Stomach (tissue), 9 donors: ENCODE results near the gene ABCA1. TPM values are rescaled to one million over a fixed set of nuclear protein-coding genes. Genes with fewer than 3 reads are reported as not detected.

Experiments
- DNase-seq, 2 donors: peaks; one replicate each; pipeline versions ENCODE4 v3.0.0 to v3.0.0-alpha.2; 2013 to 2019
- H3K27ac ChIP-seq, 5 donors: fragments of 200-600 bp in 4 of 5; sonication (generic) in 4 of 5; one replicate each; pipeline ENCODE4 v1.5.1; 2013 to 2019; ENCODE audit warnings: mild to moderate bottlenecking in 1 of 5, moderate library complexity in 1 of 5
- H3K27me3 ChIP-seq, 3 donors: fragments of 200-600 bp; sonication (generic); one replicate each; pipeline ENCODE4 v1.5.1; 2017 to 2019; ENCODE audit warnings: mixed run types in 1 of 3
- H3K36me3 ChIP-seq, 4 donors: fragments of 200-600 bp; sonication (generic); 1 replicate in 3 of 4; 2 replicates in 1 of 4; pipeline ENCODE4 v1.5.1; 2016 to 2019
- H3K4me1 ChIP-seq, 4 donors: fragments of 200-600 bp; sonication (generic); one replicate each; pipeline ENCODE4 v1.5.1; 2016 to 2019
- H3K4me3 ChIP-seq, 4 donors: fragments of 200-600 bp; sonication (generic) in 3 of 4; one replicate each; pipeline ENCODE4 v1.5.1; 2016 to 2019; ENCODE audit warnings: mild to moderate bottlenecking in 1 of 4
- H3K9me3 ChIP-seq, 4 donors: fragments of 200-600 bp; sonication (generic); one replicate each; pipeline ENCODE4 v1.5.1; 2016 to 2019
- CTCF ChIP-seq, 7 experiments: fragments of 450-650 bp in 4 of 7; fragments of 200-600 bp in 3 of 7; sonication (generic) in 3 of 7; IDR thresholded peaks; one replicate each; pipeline ENCODE4 v1.5.1; 2016 to 2019; ENCODE audit warnings: antibody characterized with exemption in 7 of 7, control low read depth in 2 of 7, mild to moderate bottlenecking in 1 of 7
- EP300 ChIP-seq: sonication (generic); formaldehyde crosslinking; IDR thresholded peaks from one replicate; pipeline ENCODE4 v1.6.1; 2017; ENCODE audit warnings: antibody characterized with exemption
- POLR2A ChIP-seq, 4 donors: fragments of 450-650 bp; IDR thresholded peaks; one replicate each; pipeline ENCODE4 v1.6.1; 2016; ENCODE audit warnings: antibody characterized with exemption in 4 of 4, control low read depth in 2 of 4, mild to moderate bottlenecking in 1 of 4, moderate library complexity in 1 of 4
- POLR2AphosphoS5 ChIP-seq, 3 donors: sonication (generic); formaldehyde crosslinking; IDR thresholded peaks; one replicate each; pipeline ENCODE4 v1.6.1; 2016; ENCODE audit warnings: antibody characterized with exemption in 3 of 3
- WGBS, 5 donors: extraction: QIAGEN DNeasy Blood & Tissue Kit in 3 of 5; methylation state at CpG; one replicate each; pipeline versions ENCODE4 v1.1.5 to v1.1.7; 2013 to 2018; 5-methylcytosine and 5-hydroxymethylcytosine counted together
- intact Hi-C: fragments of 100-400 bp; cut with DNase I; formaldehyde crosslinking; loops from one replicate; pipeline ENCODE4 v1.15.1; 2023; ENCODE audit warnings: low total_unique reads
- polyA plus RNA-seq, 3 donors: library from polyadenylated mRNA; stranded (reverse); fragments of 200-250 nt; gene quantifications; one replicate each; pipeline ENCODE4 v1.2.3, GENCODE V29; 2013
- total RNA-seq, 5 donors: library from RNA; depleted of rRNA; stranded (reverse); fragments of >200 nt; gene quantifications; one replicate each; pipeline versions ENCODE4 v1.1.0 to v1.2.3, GENCODE V29; 2014 to 2016
- donor health status: healthy with polysubstance abuse.
- donor health status: Bipolar disorder and iron deficiency.
- donor health status: healthy.

Gene ABCA1
- total and polyA plus RNA-seq, 8 donors = 1.9 to 75.3 (median 18.4) TPM

GRCh38 chr9:104835161-104835560, 92.8 kb downstream of the ABCA1 start:
- H3K9me3 ChIP-seq = no peaks in the 10 kb centered on the region
- no peak overlapping the region for H3K4me3 ChIP-seq
- DNase-seq = no peak
- H3K4me1 ChIP-seq = peaks cover 0 to 25% (median 10%) of the 10 kb centered on the region in 4 donors
- H3K27ac ChIP-seq = no peak overlapping the region
- 76 to 95% (median 93%) methylated on average over 3 of the region's 3 CpGs for WGBS, 5 donors
- peaks cover 47 to 100% (median 94%) of the 10 kb centered on the region in 4 donors for H3K36me3 ChIP-seq
- TF ChIP-seq EP300 (no peak), CTCF (IDR thresholded peaks at IDR 0.05) (no peak)
- H3K27me3 ChIP-seq = no peaks in the 10 kb centered on the region
- intact Hi-C loops = no loop called here

GRCh38 chr9:104833696-104834095, 94.3 kb downstream of the ABCA1 start:
- H3K27me3 ChIP-seq = no peaks in the 10 kb centered on the region
- intact Hi-C loops = no loop called here

GRCh38 chr9:104831681-104832080, 96.3 kb downstream of the ABCA1 start:
- DNase-seq = no peak
- Histone ChIP-seq H3K27ac (no peak overlapping the region), H3K4me1 (peaks cover 0 to 17% (median 4%) of the 10 kb centered on the region in 4 donors), H3K27me3 (no peaks in the 10 kb centered on the region), H3K4me3 (no peak overlapping the region), H3K36me3 (peaks cover 64 to 100% (median 100%) of the 10 kb centered on the region in 4 donors), H3K9me3 (no peaks in the 10 kb centered on the region)
- WGBS, 5 donors = 70 to 86% (median 80%) methylated on average over 3 of the region's 3 CpGs
- intact Hi-C loops = no loop called here
- no peak for TF ChIP-seq CTCF (IDR thresholded peaks at IDR 0.05)

More at GRCh38 chr9:104833696-104834095, 94.3 kb downstream of the ABCA1 start:
- H3K27ac ChIP-seq = no peak overlapping the region
- peaks cover 49 to 100% (median 94%) of the 10 kb centered on the region in 4 donors for H3K36me3 ChIP-seq
- peaks cover 0 to 25% (median 10%) of the 10 kb centered on the region in 4 donors for H3K4me1 ChIP-seq
- WGBS, 5 donors = 80 to 91% (median 86%) methylated on average over 6 of the region's 6 CpGs
- TF ChIP-seq POLR2AphosphoS5 (IDR thresholded peaks at IDR 0.05) (no peak), POLR2A (IDR thresholded peaks at IDR 0.05) (no peak), CTCF (IDR thresholded peaks at IDR 0.05) (no peak), EP300 (no peak)
- H3K4me3 ChIP-seq = no peak overlapping the region
- no peaks in the 10 kb centered on the region for H3K9me3 ChIP-seq
- no peak for DNase-seq

- no peak overlapping the region for H3K27ac ChIP-seq
- 80 to 89% (median 84%) methylated on average over 7 of the region's 7 CpGs for WGBS, 5 donors
- H3K9me3 ChIP-seq = no peaks in the 10 kb centered on the region
- peaks cover 0 to 6% (median 0%) of the 10 kb centered on the region in 4 donors for H3K4me1 ChIP-seq
- H3K4me3 ChIP-seq = no peak overlapping the region
- no peak for TF ChIP-seq POLR2AphosphoS5 (IDR thresholded peaks at IDR 0.05)
- H3K27me3 ChIP-seq = no peaks in the 10 kb centered on the region
- DNase-seq = no peak
- H3K36me3 ChIP-seq = peaks cover 88 to 100% (median 100%) of the 10 kb centered on the region in 4 donors
- intact Hi-C loops = no loop called here
Measured at GRCh38 chr9:104826911-104827310, 101.0 kb downstream of the ABCA1 start.

GRCh38 chr9:104826079-104826775, 101.7 kb downstream of the ABCA1 start:
- TF ChIP-seq CTCF (IDR thresholded peaks at IDR 0.05) = no peak
- no peak for TF ChIP-seq EP300
- TF ChIP-seq POLR2AphosphoS5 (IDR thresholded peaks at IDR 0.05) = no peak
- TF ChIP-seq POLR2A (IDR thresholded peaks at IDR 0.05) = no peak
- peaks cover 94 to 100% (median 100%) of the 10 kb centered on the region in 4 donors for H3K36me3 ChIP-seq

More at GRCh38 chr9:104826079-104826775, 101.7 kb downstream of the ABCA1 start:
- peaks cover 0 to 6% (median 0%) of the 10 kb centered on the region in 4 donors for H3K4me1 ChIP-seq
- 80 to 93% (median 90%) methylated on average over 3 of the region's 3 CpGs for WGBS, 5 donors
- no peak overlapping the region for H3K27ac ChIP-seq
- intact Hi-C loops = no loop called here
- no peak overlapping the region for H3K4me3 ChIP-seq
- no peaks in the 10 kb centered on the region for H3K9me3 ChIP-seq
- DNase-seq = no peak
- no peaks in the 10 kb centered on the region for H3K27me3 ChIP-seq
